Stomach (tissue), 9 donors: ENCODE results near the gene ANKRD11. TPM values are rescaled to one million over a fixed set of nuclear protein-coding genes. Genes with fewer than 3 reads are reported as not detected.
"Not testable (repeated sequence)": the region's sequence is repeated elsewhere in the genome, so short reads cannot be mapped to it uniquely, and the experiment has no call there.

Source experiments
- DNase-seq, 2 donors: peaks; one replicate each; pipeline versions ENCODE4 v3.0.0 to v3.0.0-alpha.2; 2013 to 2019
- H3K27ac ChIP-seq, 5 donors: fragments of 200-600 bp in 4 of 5; sonication (generic) in 4 of 5; one replicate each; pipeline ENCODE4 v1.5.1; 2013 to 2019; ENCODE audit warnings: mild to moderate bottlenecking in 1 of 5, moderate library complexity in 1 of 5
- H3K27me3 ChIP-seq, 3 donors: fragments of 200-600 bp; sonication (generic); one replicate each; pipeline ENCODE4 v1.5.1; 2017 to 2019; ENCODE audit warnings: mixed run types in 1 of 3
- H3K36me3 ChIP-seq, 4 donors: fragments of 200-600 bp; sonication (generic); 1 replicate in 3 of 4; 2 replicates in 1 of 4; pipeline ENCODE4 v1.5.1; 2016 to 2019
- H3K4me1 ChIP-seq, 4 donors: fragments of 200-600 bp; sonication (generic); one replicate each; pipeline ENCODE4 v1.5.1; 2016 to 2019
- H3K4me3 ChIP-seq, 4 donors: fragments of 200-600 bp; sonication (generic) in 3 of 4; one replicate each; pipeline ENCODE4 v1.5.1; 2016 to 2019; ENCODE audit warnings: mild to moderate bottlenecking in 1 of 4
- H3K9me3 ChIP-seq, 4 donors: fragments of 200-600 bp; sonication (generic); one replicate each; pipeline ENCODE4 v1.5.1; 2016 to 2019
- CTCF ChIP-seq, 7 experiments: fragments of 450-650 bp in 4 of 7; fragments of 200-600 bp in 3 of 7; sonication (generic) in 3 of 7; IDR thresholded peaks; one replicate each; pipeline ENCODE4 v1.5.1; 2016 to 2019; ENCODE audit warnings: antibody characterized with exemption in 7 of 7, control low read depth in 2 of 7, mild to moderate bottlenecking in 1 of 7
- EP300 ChIP-seq: sonication (generic); formaldehyde crosslinking; IDR thresholded peaks from one replicate; pipeline ENCODE4 v1.6.1; 2017; ENCODE audit warnings: antibody characterized with exemption
- POLR2A ChIP-seq, 4 donors: fragments of 450-650 bp; IDR thresholded peaks; one replicate each; pipeline ENCODE4 v1.6.1; 2016; ENCODE audit warnings: antibody characterized with exemption in 4 of 4, control low read depth in 2 of 4, mild to moderate bottlenecking in 1 of 4, moderate library complexity in 1 of 4
- POLR2AphosphoS5 ChIP-seq, 3 donors: sonication (generic); formaldehyde crosslinking; IDR thresholded peaks; one replicate each; pipeline ENCODE4 v1.6.1; 2016; ENCODE audit warnings: antibody characterized with exemption in 3 of 3
- WGBS, 5 donors: extraction: QIAGEN DNeasy Blood & Tissue Kit in 3 of 5; methylation state at CpG; one replicate each; pipeline versions ENCODE4 v1.1.5 to v1.1.7; 2013 to 2018; 5-methylcytosine and 5-hydroxymethylcytosine counted together
- intact Hi-C: fragments of 100-400 bp; cut with DNase I; formaldehyde crosslinking; loops from one replicate; pipeline ENCODE4 v1.15.1; 2023; ENCODE audit warnings: low total_unique reads
- polyA plus RNA-seq, 3 donors: library from polyadenylated mRNA; stranded (reverse); fragments of 200-250 nt; gene quantifications; one replicate each; pipeline ENCODE4 v1.2.3, GENCODE V29; 2013
- total RNA-seq, 5 donors: library from RNA; depleted of rRNA; stranded (reverse); fragments of >200 nt; gene quantifications; one replicate each; pipeline versions ENCODE4 v1.1.0 to v1.2.3, GENCODE V29; 2014 to 2016
- donor health status: healthy with polysubstance abuse.
- donor health status: Bipolar disorder and iron deficiency.
- donor health status: healthy.

Gene ANKRD11
- total and polyA plus RNA-seq, 8 donors, result 25.4 to 350 (median 88.7) TPM

- Histone ChIP-seq H3K27ac (peak overlapping the region in 3 of 5 donors; percentile 41 to 68 (median 53)), H3K4me1 (peaks cover 7 to 18% (median 16%) of the 10 kb centered on the region in 4 donors), H3K36me3 (no peaks in the 10 kb centered on the region), H3K4me3 (peak overlapping the region; percentile 45 to 68 (median 56)), H3K9me3 (peaks cover 0 to 20% (median 7%) of the 10 kb centered on the region in 4 donors), H3K27me3 (peaks cover 0 to 6% (median 0%) of the 10 kb centered on the region in 3 donors)
- TF ChIP-seq EP300, result no peak
- TF ChIP-seq CTCF (IDR thresholded peaks at IDR 0.05), result no peak
- no peak for TF ChIP-seq POLR2AphosphoS5 (IDR thresholded peaks at IDR 0.05)
- no peak for TF ChIP-seq POLR2A (IDR thresholded peaks at IDR 0.05)
- DNase-seq, result peak; percentile 93 to 94
- intact Hi-C loops, result no loop called here
- 2 to 6% (median 3%) methylated on average over 43 to 78 of the region's 78 CpGs for WGBS, 5 donors
Measured at GRCh38 chr16:89246903-89247733, 243.2 kb downstream of the ANKRD11 start.

GRCh38 chr16:89246383-89246902 lies 243.9 kb downstream of the ANKRD11 start:
- H3K4me3 ChIP-seq, result peak overlapping the region; percentile 45 to 68 (median 56)
- intact Hi-C loops, result no loop called here
- peaks cover 0 to 6% (median 0%) of the 10 kb centered on the region in 3 donors for H3K27me3 ChIP-seq
- H3K27ac ChIP-seq, result no peak overlapping the region
- no peak for DNase-seq
- peaks cover 0 to 20% (median 7%) of the 10 kb centered on the region in 4 donors for H3K9me3 ChIP-seq
- TF ChIP-seq POLR2AphosphoS5 (IDR thresholded peaks at IDR 0.05) (no peak), CTCF (IDR thresholded peaks at IDR 0.05) (no peak), POLR2A (IDR thresholded peaks at IDR 0.05) (no peak), EP300 (no peak)
- WGBS, 5 donors, result 36 to 48% (median 39%) methylated on average over 13 of the region's 13 CpGs
- no peaks in the 10 kb centered on the region for H3K36me3 ChIP-seq
- H3K4me1 ChIP-seq, result peaks cover 12 to 23% (median 22%) of the 10 kb centered on the region in 4 donors

GRCh38 chr16:89244754-89245153 lies 245.6 kb downstream of the ANKRD11 start:
- DNase-seq, result no peak
- WGBS, 5 donors, result 57 to 68% (median 59%) methylated on average over 12 of the region's 12 CpGs
- no peak for TF ChIP-seq POLR2A (IDR thresholded peaks at IDR 0.05)
- peaks cover 12 to 30% (median 29%) of the 10 kb centered on the region in 4 donors for H3K4me1 ChIP-seq
- intact Hi-C loops, result no loop called here
- H3K4me3 ChIP-seq, result no peak overlapping the region
- peaks cover 0 to 6% (median 0%) of the 10 kb centered on the region in 3 donors for H3K27me3 ChIP-seq
- H3K36me3 ChIP-seq, result no peaks in the 10 kb centered on the region
- H3K27ac ChIP-seq, result no peak overlapping the region
- H3K9me3 ChIP-seq, result peaks cover 0 to 11% (median 4%) of the 10 kb centered on the region in 4 donors

DNA sequence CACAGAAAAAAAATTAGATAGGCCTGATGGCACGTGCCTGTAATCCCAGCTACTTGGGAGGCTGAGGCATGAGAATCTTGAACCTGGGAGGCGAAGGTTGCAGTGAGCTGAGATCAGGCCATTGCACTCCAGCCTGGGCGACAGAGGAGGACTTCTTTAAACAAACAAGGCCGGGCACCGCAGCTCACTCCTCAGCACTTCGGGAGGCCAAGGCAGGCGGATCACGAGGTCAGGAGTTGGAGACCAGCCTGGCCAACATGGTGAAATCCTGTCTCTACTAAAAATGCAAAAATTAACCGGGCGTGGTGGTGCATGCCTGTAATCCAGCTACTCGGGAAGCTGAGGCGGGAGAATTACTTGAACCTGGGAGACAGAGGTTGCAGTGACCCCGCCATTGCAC lies 246.1 kb downstream of the ANKRD11 start:
- DNase-seq, H3K27me3 ChIP-seq, H3K27ac ChIP-seq, intact Hi-C loops, H3K9me3 ChIP-seq, H3K4me3 ChIP-seq, H3K36me3 ChIP-seq: not testable (repeated sequence)
- WGBS, 5 donors, result 61 to 74% (median 66%) methylated on average over 13 of the region's 13 CpGs
- H3K4me1 ChIP-seq, result peaks cover 12 to 30% (median 29%) of the 10 kb centered on the region in 4 donors

DNA sequence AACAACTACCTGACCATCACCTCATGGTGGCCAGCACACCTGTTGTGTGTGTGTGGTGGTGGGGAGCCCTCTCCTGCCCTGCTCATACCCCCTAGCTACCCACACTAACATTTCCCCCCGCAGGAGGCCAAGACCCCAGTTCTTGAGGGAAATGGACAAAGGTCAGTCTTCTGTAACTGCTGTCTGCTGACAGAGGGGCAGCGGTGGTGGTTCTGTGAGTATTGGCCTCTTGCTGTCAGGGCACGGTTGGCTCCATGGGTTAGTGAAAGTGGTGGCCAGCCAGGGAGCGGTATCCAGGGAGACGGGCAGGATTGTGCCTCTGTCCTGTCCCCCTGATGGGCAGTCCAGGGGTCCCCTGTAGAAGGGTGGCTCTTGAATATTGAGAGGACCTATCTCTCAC lies 246.7 kb downstream of the ANKRD11 start:
- 67 to 74% (median 72%) methylated on average over 5 of the region's 5 CpGs for WGBS, 5 donors
- H3K9me3 ChIP-seq, result peaks cover 0 to 9% (median 3%) of the 10 kb centered on the region in 4 donors
- DNase-seq, result no peak
- intact Hi-C loops, result no loop called here
- H3K4me1 ChIP-seq, result peaks cover 12 to 30% (median 29%) of the 10 kb centered on the region in 4 donors
- no peak overlapping the region for H3K4me3 ChIP-seq
- H3K36me3 ChIP-seq, result no peaks in the 10 kb centered on the region
- TF ChIP-seq POLR2AphosphoS5 (IDR thresholded peaks at IDR 0.05) (no peak), EP300 (no peak)
- H3K27ac ChIP-seq, result no peak overlapping the region
- H3K27me3 ChIP-seq, result peaks cover 0 to 6% (median 0%) of the 10 kb centered on the region in 3 donors
